ENCODE results near the gene E2F8. TPM values are rescaled to one million over a fixed set of nuclear protein-coding genes. Genes with fewer than 3 reads are reported as not detected.

The E2F8 gene
- total and polyA plus RNA-seq, 2 donors (not counting 3 experiments of a cell fraction or from before 2014, with no cell fraction given) = 6.5 to 19.1 TPM

- TF ChIP-seq POLR2A (IDR thresholded peaks at IDR 0.05; ENCODE audit: low read depth, low read length) (peak; percentile 70), MAX (IDR thresholded peaks at IDR 0.05; ENCODE audit: insufficient read depth, insufficient read length) (no peak), GATA2 (IDR thresholded peaks at IDR 0.05; ENCODE audit: insufficient read depth, insufficient read length, low read depth, low read length) (peak; percentile 80), FOS (IDR thresholded peaks at IDR 0.05; ENCODE audit: borderline replicate concordance, insufficient read depth, low read length) (peak; percentile 94), EZH2 (IDR thresholded peaks at IDR 0.05; ENCODE audit: borderline replicate concordance, low read depth, low read length, severe bottlenecking) (no peak), CTCF (IDR thresholded peaks at IDR 0.05; ENCODE audit: extremely low read depth in 1 of 2, insufficient read depth in 1 of 2, low read depth in 1 of 2, low read length in 2 of 2) (no peak), POLR2AphosphoS5 (IDR thresholded peaks at IDR 0.05; ENCODE audit: insufficient read depth, low read depth, low read length) (peak; percentile 83), MYC (IDR thresholded peaks at IDR 0.05; ENCODE audit: low read depth, low read length) (no peak), JUN (IDR thresholded peaks at IDR 0.05; ENCODE audit: borderline replicate concordance, insufficient read depth, insufficient read length, low read depth) (peak; percentile 85)
- no peaks in the 10 kb centered on the region for H3K9me3 ChIP-seq (replicated peaks; ENCODE audit: control insufficient read depth, insufficient read depth, low read length)
- FAIRE-seq (peak; percentile 95), DNase-seq (ENCODE audit: low read depth, low spot score) (peak; percentile 90)
- intact Hi-C loops (cut with micrococcal nuclease) = loop anchor here (1.0 to 2.0 kb wide), 3 partner anchors 8 to 138 kb away; partner anchors contain the start of gene ZDHHC13
- H3K4me3 ChIP-seq (replicated peaks in 1 of 3; ENCODE audit: insufficient read depth in 1 of 3, low read depth in 1 of 3, low read length in 3 of 3) = peak overlapping the region in 1 of 3 experiments; percentile 42
- H3K27me3 ChIP-seq (ENCODE audit: control insufficient read depth in 2 of 2, insufficient read depth in 2 of 2, low read length in 2 of 2) = no peaks in the 10 kb centered on the region
- peaks cover 12% of the 10 kb centered on the region for H3K79me2 ChIP-seq (ENCODE audit: control insufficient read depth, insufficient read depth, low read length)
- H3K36me3 ChIP-seq (ENCODE audit: control insufficient read depth in 2 of 2, extremely low read depth in 1 of 2, insufficient read depth in 2 of 2, low read length in 2 of 2) = peaks cover 0 to 23% of the 10 kb centered on the region in 2 experiments
- H2AFZ ChIP-seq (ENCODE audit: low read depth, low read length) = peak overlapping the region; percentile 78
- peaks cover 15% of the 10 kb centered on the region for H3K4me1 ChIP-seq (ENCODE audit: control insufficient read depth, extremely low read depth, insufficient read depth, low read length)
- dilution Hi-C loops (cut with MboI; ENCODE audit: extremely low pct_ligation_motif_present, low sequenced_read_pairs) = no loop called here
- no TSS peak for BruUV-seq (replicated peaks)
- no peaks in the 10 kb centered on the region for H4K20me1 ChIP-seq (replicated peaks; ENCODE audit: control insufficient read depth, extremely low read depth, insufficient read depth, low read length)
- H3K9ac ChIP-seq (replicated peaks; ENCODE audit: extremely low read depth, insufficient read depth, low read length) = peak overlapping the region; percentile 56
- CTCF ChIA-PET = interaction anchor here (1.0 to 1.8 kb wide), 7 partner anchors 9 to 162 kb away, joined by 3 to 6 read pairs (median 3); no protein-coding TSS in a partner anchor
- peak overlapping the region; percentile 84 for H3K4me2 ChIP-seq (ENCODE audit: insufficient read depth, low read length)
- no peaks in the 10 kb centered on the region for H3K9me1 ChIP-seq (replicated peaks; ENCODE audit: control insufficient read depth, extremely low read depth, insufficient read depth, low read length)
- peak overlapping the region; percentile 73 for H3K27ac ChIP-seq (ENCODE audit: insufficient read depth, low read depth, low read length)
- POLR2A ChIA-PET = interaction anchor here (0.7 kb wide), 1 partner anchor 117 kb away, joined by 3 read pairs; no protein-coding TSS in a partner anchor
Measured at GRCh38 chr11:19232910-19233503, 7.7 kb downstream of the E2F8 start.

Measured in endothelial cell of umbilical vein (primary cell).